Upper lobe of right lung (tissue), 1 donor: Measurements from ENCODE around the gene ZMYM4. TPM values are rescaled to one million over a fixed set of nuclear protein-coding genes. Genes with fewer than 3 reads are reported as not detected.

ENCODE experiments used
- ATAC-seq: fragments of 200-7000 bp; cut with Tn5 transposase; one replicate; pipeline ENCODE4 v1.9.1; 2020; ENCODE audit warnings: mild to moderate bottlenecking, moderate library complexity
- DNase-seq: peaks from one replicate; pipeline ENCODE4 v3.0.0-alpha.2; 2020
- H3K27ac ChIP-seq: fragments of 200-600 bp; one replicate; pipeline ENCODE4 v1.8.0; 2022
- H3K27me3 ChIP-seq: fragments of 200-600 bp; one replicate; pipeline ENCODE4 v1.8.0; 2022; ENCODE audit warnings: mild to moderate bottlenecking
- H3K36me3 ChIP-seq: fragments of 200-600 bp; one replicate; pipeline ENCODE4 v1.8.0; 2022
- H3K4me1 ChIP-seq: fragments of 200-600 bp; one replicate; pipeline ENCODE4 v1.8.0; 2022
- H3K4me3 ChIP-seq: fragments of 200-600 bp; one replicate; pipeline ENCODE4 v1.8.0; 2022; ENCODE audit warnings: mild to moderate bottlenecking
- H3K9me3 ChIP-seq: fragments of 200-600 bp; one replicate; pipeline ENCODE4 v1.8.0; 2022
- CTCF ChIP-seq: fragments of 200-600 bp; IDR thresholded peaks from one replicate; pipeline ENCODE4 v1.8.0; 2022; ENCODE audit warnings: antibody characterized with exemption
- intact Hi-C: fragments of 100-400 bp; cut with DNase I; formaldehyde crosslinking; loops from one replicate; pipeline ENCODE4 v1.11.0; 2022
- total RNA-seq: library from RNA; stranded (reverse); fragmentation: NEBNext Ultra II Directional; extraction: Animal tissue kit (Norgen Biotek cat#: 25700); gene quantifications from one replicate; pipeline ENCODE4 v1.2.1, GENCODE V29; 2021
- donor health status: DM: no; HTN: yes; CAD: no; lungs with severe emphysema.

The ZMYM4 gene
- total RNA-seq, 1 donor from 2014 or later = 48.1 TPM

GRCh38 chr1:35439626-35440025, 171.1 kb downstream of the ZMYM4 start:
- Histone ChIP-seq H3K4me3 (no peak overlapping the region), H3K27ac (no peak overlapping the region), H3K36me3 (peaks cover 90% of the 10 kb centered on the region), H3K4me1 (no peaks in the 10 kb centered on the region), H3K27me3 (no peaks in the 10 kb centered on the region), H3K9me3 (no peaks in the 10 kb centered on the region)
- no peak for TF ChIP-seq CTCF
- intact Hi-C loops = no loop called here
- DNase-seq = no peak
- ATAC-seq = no peak

- Histone ChIP-seq H3K36me3 (peaks cover 90% of the 10 kb centered on the region), H3K27ac (no peak overlapping the region), H3K4me3 (no peak overlapping the region), H3K4me1 (no peaks in the 10 kb centered on the region), H3K27me3 (no peaks in the 10 kb centered on the region), H3K9me3 (no peaks in the 10 kb centered on the region)
- TF ChIP-seq CTCF = no peak
- no peak for ATAC-seq
- intact Hi-C loops = no loop called here
- no peak for DNase-seq
Measured at GRCh38 chr1:35441926-35442579, 173.5 kb downstream of the ZMYM4 start.

GRCh38 chr1:35442734-35443133, 174.2 kb downstream of the ZMYM4 start:
- TF ChIP-seq CTCF = no peak
- intact Hi-C loops = no loop called here
- H3K27ac ChIP-seq = no peak overlapping the region
- no peaks in the 10 kb centered on the region for H3K9me3 ChIP-seq
- DNase-seq (no peak), ATAC-seq (peak; percentile 15)
- H3K4me3 ChIP-seq = no peak overlapping the region
- peaks cover 2% of the 10 kb centered on the region for H3K4me1 ChIP-seq
- no peaks in the 10 kb centered on the region for H3K27me3 ChIP-seq
- peaks cover 90% of the 10 kb centered on the region for H3K36me3 ChIP-seq

GRCh38 chr1:35443768-35444518, 175.4 kb downstream of the ZMYM4 start:
- Histone ChIP-seq H3K36me3 (peaks cover 96% of the 10 kb centered on the region), H3K9me3 (no peaks in the 10 kb centered on the region), H3K4me3 (no peak overlapping the region), H3K27ac (no peak overlapping the region), H3K27me3 (no peaks in the 10 kb centered on the region), H3K4me1 (peaks cover 14% of the 10 kb centered on the region)
- DNase-seq (no peak), ATAC-seq (no peak)
- TF ChIP-seq CTCF = no peak
- intact Hi-C loops = no loop called here

GRCh38 chr1:35444519-35444774, 175.9 kb downstream of the ZMYM4 start:
- no peak for DNase-seq
- no peak overlapping the region for H3K27ac ChIP-seq
- no peak for TF ChIP-seq CTCF
- H3K4me1 ChIP-seq = peaks cover 15% of the 10 kb centered on the region
- peaks cover 96% of the 10 kb centered on the region for H3K36me3 ChIP-seq
- no peaks in the 10 kb centered on the region for H3K9me3 ChIP-seq
- intact Hi-C loops = no loop called here
- no peak overlapping the region for H3K4me3 ChIP-seq
- no peak for ATAC-seq
- no peaks in the 10 kb centered on the region for H3K27me3 ChIP-seq
